ENCODE data around the gene CLCN3.
"Not testable (repeated sequence)": the region's sequence is repeated elsewhere in the genome, so short reads cannot be mapped to it uniquely, and the experiment has no call there.

CLCN3 gene

DNA sequence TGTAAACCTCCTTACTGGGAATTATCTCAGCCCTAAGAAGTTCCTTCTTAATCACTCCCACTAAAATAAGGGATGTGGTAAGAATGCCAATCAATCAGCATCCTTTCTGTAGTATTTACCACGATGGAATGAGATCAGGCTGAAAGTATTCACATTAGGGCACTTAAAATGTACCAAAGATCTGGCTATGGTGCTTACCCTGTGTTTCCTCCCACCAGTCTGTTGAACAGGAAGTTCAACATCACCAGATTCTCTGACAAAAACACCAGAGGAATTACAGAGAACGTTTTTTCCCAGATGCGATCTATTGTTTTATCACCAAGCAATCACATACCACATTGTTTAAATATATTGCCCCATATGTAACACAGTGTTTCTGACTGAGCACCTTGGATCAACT is 2.1 kb upstream of the CLCN3 start:
- DNase-seq: peak in 4 of 6 experiments; percentile 2 to 28 (median 11)

- no peak for DNase-seq
Observed at GRCh38 chr4:169618986-169619385, 1.4 kb upstream of the CLCN3 start.

- DNase-seq: peak; percentile 16 to 70 (median 38)
Observed at GRCh38 chr4:169619518-169619957, 840 bp upstream of the CLCN3 start.

GRCh38 chr4:169620880-169621248 is 486 bp downstream of the CLCN3 start:
- peak in 3 of 6 experiments; percentile 7 to 19 (median 13) for DNase-seq

GRCh38 chr4:169621731-169622492 is 1.5 kb downstream of the CLCN3 start:
- DNase-seq: peak in 5 of 6 experiments; percentile 2 to 27 (median 22)

DNA sequence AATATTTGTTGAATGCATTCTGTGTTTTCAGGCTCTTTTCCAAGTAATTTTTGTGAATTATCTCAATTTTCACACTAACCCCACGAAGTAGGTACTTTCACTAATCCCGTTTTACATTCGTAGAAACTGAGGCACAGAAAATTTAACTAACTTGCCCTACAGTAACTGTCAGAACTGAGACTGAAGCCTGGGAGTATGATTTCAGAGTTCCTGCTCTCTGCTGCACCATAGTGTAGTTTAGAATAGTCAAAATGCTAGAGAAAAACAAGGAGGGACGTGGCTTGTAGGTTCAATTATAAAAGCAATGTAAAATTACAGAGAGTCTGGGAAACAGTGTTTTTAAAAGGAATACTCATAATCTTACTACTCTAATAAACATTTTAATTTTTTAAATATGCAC is 2.2 kb downstream of the CLCN3 start:
- DNase-seq: no peak

DNA sequence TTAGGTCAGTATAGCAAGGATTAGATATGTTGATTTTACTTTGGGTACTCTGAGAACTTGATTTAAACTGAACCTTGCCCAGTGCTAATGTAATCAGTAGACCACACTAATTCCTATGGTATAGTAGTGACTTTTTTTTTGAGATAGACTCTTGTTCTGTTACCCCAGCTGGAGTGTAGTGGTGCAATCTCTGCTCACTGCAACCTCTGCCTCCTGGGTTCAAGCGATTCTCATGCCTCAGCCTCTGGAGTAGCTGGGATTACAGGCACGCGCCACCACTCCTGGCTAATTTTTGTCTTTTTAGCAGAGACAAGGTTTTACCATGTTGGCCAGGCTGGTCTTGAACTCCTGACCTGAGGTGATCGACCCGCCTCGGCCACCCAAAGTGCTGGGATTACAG is 3.6 kb downstream of the CLCN3 start:
- DNase-seq: not testable (repeated sequence)

DNA sequence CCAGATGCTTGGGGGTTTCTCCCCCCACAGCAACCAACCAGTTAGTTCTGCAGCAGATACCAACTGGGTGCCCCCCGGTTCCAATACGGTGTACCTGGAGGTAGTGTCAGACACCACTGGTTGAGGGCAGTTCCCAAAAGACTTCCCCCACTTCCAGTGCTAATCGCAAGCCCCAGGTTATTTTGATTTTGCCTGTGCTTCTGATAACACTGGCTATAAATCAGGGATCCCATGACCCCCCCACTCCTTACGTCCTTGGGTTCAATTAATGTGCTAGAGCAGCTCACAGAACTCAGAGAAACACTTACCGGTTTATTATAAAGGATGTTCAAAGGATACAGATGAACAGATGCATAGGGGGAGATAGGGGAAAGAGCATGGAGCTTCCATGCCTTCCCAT is 5.5 kb downstream of the CLCN3 start:
- no peak for DNase-seq

- DNase-seq: no peak
Observed at GRCh38 chr4:169626331-169627282, 6.2 kb downstream of the CLCN3 start.

GRCh38 chr4:169627307-169627706 is 6.9 kb downstream of the CLCN3 start:
- DNase-seq: no peak

GRCh38 chr4:169628579-169628978 is 8.2 kb downstream of the CLCN3 start:
- no peak for DNase-seq

GRCh38 chr4:169630069-169630468 is 9.7 kb downstream of the CLCN3 start:
- no peak for DNase-seq

DNA sequence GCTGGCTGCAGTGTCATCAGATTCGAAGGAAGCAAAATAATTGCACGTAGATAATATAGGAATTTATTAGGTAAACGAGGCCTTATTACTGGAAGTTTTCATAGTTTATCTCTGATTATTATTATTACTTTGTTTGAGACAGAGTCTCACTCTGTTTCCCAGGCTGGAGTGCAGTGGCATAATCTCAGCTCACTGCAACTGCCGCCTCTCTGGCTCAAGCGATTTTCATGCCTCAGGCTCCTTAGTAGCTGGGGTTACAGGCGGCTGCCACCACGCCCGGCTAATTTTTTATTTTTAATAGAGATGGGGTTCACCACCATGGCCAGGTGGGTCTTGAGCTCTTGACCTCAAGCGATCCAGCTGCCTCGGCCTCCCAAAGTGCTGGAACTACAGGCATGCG is 12.5 kb downstream of the CLCN3 start:
- DNase-seq: no peak

- DNase-seq: no peak
Observed at GRCh38 chr4:169634975-169635374, 14.6 kb downstream of the CLCN3 start.

GRCh38 chr4:169640261-169640870 is 20.0 kb downstream of the CLCN3 start:
- DNase-seq: no peak

- DNase-seq: no peak
Observed at GRCh38 chr4:169644802-169645201, 24.4 kb downstream of the CLCN3 start.

- no peak for DNase-seq
Observed at GRCh38 chr4:169645627-169646026, 25.2 kb downstream of the CLCN3 start.

GRCh38 chr4:169649545-169650226 is 29.3 kb downstream of the CLCN3 start:
- no peak for DNase-seq

DNA sequence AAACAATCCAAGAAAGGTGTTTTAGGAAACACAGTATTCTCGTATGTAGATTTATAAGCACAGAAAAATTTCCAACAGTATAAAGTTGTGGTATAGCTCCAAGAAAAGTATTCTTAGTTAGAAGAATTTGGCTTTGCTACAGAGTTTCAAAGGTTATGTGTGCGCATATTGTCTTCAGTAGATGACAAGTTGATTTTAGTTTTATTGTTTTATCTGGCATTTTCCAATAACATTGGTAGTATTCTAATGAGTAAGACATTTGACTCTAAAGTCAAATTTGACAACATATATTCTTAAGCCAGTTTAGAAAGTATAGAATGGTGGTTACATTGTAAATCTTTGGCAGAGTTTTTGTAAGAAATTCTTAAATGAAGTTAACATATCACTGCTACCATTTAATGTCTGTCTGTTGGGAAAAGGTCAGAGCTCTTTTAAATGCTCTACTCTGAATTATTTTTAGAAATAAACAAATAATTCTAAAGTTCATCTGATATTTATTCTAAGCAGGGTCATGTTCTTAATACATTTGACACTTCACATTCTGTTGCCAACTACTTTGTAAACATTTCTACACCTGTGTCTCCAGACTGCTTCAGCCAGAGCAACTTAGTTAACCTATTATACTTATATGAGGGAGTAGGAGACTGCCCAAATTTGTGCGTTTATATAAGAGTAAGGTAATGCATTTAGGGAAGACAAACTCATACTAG is 30.0 kb downstream of the CLCN3 start:
- DNase-seq: no peak

GRCh38 chr4:169652535-169652934 is 32.2 kb downstream of the CLCN3 start:
- DNase-seq: no peak

DNA sequence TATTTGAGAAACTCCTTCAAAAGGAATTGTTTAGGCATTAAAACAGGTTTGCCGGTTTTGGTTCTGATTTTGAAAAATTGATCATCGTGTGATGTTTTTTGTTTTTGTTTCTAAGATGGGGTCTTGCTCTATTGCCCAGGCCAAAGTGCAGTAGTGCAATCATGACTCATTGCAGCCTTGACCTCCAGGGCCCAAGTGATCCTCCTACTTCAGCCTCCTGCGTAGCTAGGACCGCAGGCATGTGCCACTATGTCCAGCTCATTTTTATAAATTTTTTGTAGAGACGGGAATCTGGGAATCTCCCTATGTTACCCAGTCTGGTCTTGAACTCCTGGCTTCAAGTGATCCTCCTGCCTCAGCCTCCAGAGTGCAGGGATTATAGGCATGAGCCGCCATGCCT is 35.0 kb downstream of the CLCN3 start:
- no peak for DNase-seq

DNA sequence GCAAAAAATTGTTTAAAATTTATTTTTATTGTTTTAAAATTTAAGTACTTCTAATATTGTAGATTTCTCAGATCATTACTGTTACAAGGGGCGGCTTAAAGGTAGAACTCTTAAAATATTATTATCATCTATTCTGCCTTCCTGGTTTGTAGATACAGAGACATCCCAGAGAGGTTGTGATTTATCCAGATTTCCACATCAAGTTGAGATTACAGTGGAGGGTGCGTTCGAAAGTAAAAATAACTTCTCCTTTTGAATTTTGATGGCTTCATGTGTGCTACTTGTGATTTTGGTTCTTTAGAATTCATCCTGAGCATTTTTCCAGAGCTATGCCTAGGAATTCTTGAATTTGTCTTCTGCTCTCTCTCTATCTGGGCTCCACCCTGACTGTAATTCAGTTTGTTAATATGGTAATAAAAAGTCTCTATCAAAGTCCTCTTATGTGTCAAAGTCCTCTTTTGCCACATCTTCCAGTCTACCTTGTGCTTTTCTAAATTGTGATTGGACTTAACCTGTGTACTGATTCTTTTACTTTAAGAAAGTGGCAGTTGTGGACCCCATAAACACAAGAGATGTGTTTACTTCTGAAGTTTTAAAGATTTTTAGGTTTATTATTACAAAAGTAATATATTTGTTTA is 37.2 kb downstream of the CLCN3 start:
- DNase-seq: no peak
